GM12864 (cell line): ENCODE measurements around the gene TMEM87A.

Experiments
- DNase-seq: peaks from one replicate; pipeline ENCODE4 v3.0.0-alpha.2; 2011; ENCODE audit warnings: low read depth
- H3K4me3 ChIP-seq: 2 replicates; pipeline ENCODE4 v1.5.1; 2011; ENCODE audit warnings: mild to moderate bottlenecking, low read depth, low read length, control low read depth
- CTCF ChIP-seq: IDR thresholded peaks from 2 replicates; pipeline ENCODE4 v1.5.1; 2011; ENCODE audit warnings: low read depth, mild to moderate bottlenecking, moderate library complexity, low read length, control low read depth, inconsistent platforms; ENCODE audit errors: missing control alignments

Gene TMEM87A

GRCh38 chr15:42194513-42194912, 78.7 kb downstream of the TMEM87A start:
- no peak overlapping the region for H3K4me3 ChIP-seq
- DNase-seq, result no peak
- no peak for TF ChIP-seq CTCF

GRCh38 chr15:42193383-42193782, 79.8 kb downstream of the TMEM87A start:
- no peak overlapping the region for H3K4me3 ChIP-seq
- no peak for DNase-seq
- TF ChIP-seq CTCF, result no peak

- no peak for TF ChIP-seq CTCF
- H3K4me3 ChIP-seq, result no peak overlapping the region
- DNase-seq, result no peak
These were observed 81.5 kb downstream of the TMEM87A start for GRCh38 chr15:42191610-42192346.

GRCh38 chr15:42190370-42190769, 82.9 kb downstream of the TMEM87A start:
- DNase-seq, result no peak
- H3K4me3 ChIP-seq, result no peak overlapping the region
- TF ChIP-seq CTCF, result no peak

GRCh38 chr15:42185801-42186200, 87.4 kb downstream of the TMEM87A start:
- H3K4me3 ChIP-seq, result no peak overlapping the region
- TF ChIP-seq CTCF, result no peak
- no peak for DNase-seq

GRCh38 chr15:42184736-42185135, 88.5 kb downstream of the TMEM87A start:
- H3K4me3 ChIP-seq, result no peak overlapping the region
- TF ChIP-seq CTCF, result no peak
- no peak for DNase-seq

- no peak for DNase-seq
- no peak for TF ChIP-seq CTCF
These were observed 88.9 kb downstream of the TMEM87A start for GRCh38 chr15:42184296-42184695.

More at GRCh38 chr15:42184296-42184695, 88.9 kb downstream of the TMEM87A start:
- no peak overlapping the region for H3K4me3 ChIP-seq
